Peyer's patch (tissue), 4 donors: ENCODE results near the gene VIM. TPM values are rescaled to one million over a fixed set of nuclear protein-coding genes. Genes with fewer than 3 reads are reported as not detected.
A peak's percentile ranks its signal among the peaks of the same experiment; 100 is the strongest.

Experiments
- DNase-seq, 3 donors: peaks; one replicate each; pipeline ENCODE4 v3.0.0-alpha.2; 2017 to 2019
- H3K27ac ChIP-seq, 4 donors: fragments of 200-600 bp; sonication (generic); one replicate each; pipeline ENCODE4 v1.5.1; 2016 to 2019
- H3K27me3 ChIP-seq, 2 donors: fragments of 200-600 bp; sonication (generic); one replicate each; pipeline ENCODE4 v1.5.1; 2019
- H3K36me3 ChIP-seq, 3 donors: fragments of 200-600 bp; sonication (generic); one replicate each; pipeline ENCODE4 v1.5.1; 2016 to 2019
- H3K4me1 ChIP-seq, 4 donors: fragments of 200-600 bp; sonication (generic); one replicate each; pipeline ENCODE4 v1.5.1; 2016 to 2019
- H3K4me3 ChIP-seq, 4 donors: fragments of 200-600 bp; sonication (generic); 1 replicate in 3 of 4; 2 replicates in 1 of 4; pipeline ENCODE4 v1.5.1; 2016 to 2019; ENCODE audit warnings: mild to moderate bottlenecking in 1 of 4
- H3K9me3 ChIP-seq, 4 donors: fragments of 200-600 bp; sonication (generic); one replicate each; pipeline ENCODE4 v1.5.1; 2016 to 2019; ENCODE audit warnings: mild to moderate bottlenecking in 1 of 4
- CTCF ChIP-seq, 6 experiments: fragments of 450-650 bp in 4 of 6; fragments of 200-600 bp in 2 of 6; sonication (generic) in 1 of 6; IDR thresholded peaks; one replicate each; pipeline ENCODE4 v1.5.1; 2017 to 2019; ENCODE audit warnings: antibody characterized with exemption in 6 of 6, mild to moderate bottlenecking in 3 of 6, moderate library complexity in 1 of 6
- POLR2A ChIP-seq, 2 donors: fragments of 450-650 bp; IDR thresholded peaks; one replicate each; pipeline ENCODE4 v1.5.1; 2017; ENCODE audit warnings: antibody characterized with exemption in 2 of 2, mild to moderate bottlenecking in 2 of 2, moderate library complexity in 2 of 2
- total RNA-seq, 4 donors: library from RNA; depleted of rRNA; stranded (reverse); fragments of >200 nt; gene quantifications; one replicate each; pipeline ENCODE4 v1.1.0, GENCODE V29; 2016

Gene VIM
- total RNA-seq = 100 to 1,000 TPM; 139 to 914 (median 434) TPM

DNA sequence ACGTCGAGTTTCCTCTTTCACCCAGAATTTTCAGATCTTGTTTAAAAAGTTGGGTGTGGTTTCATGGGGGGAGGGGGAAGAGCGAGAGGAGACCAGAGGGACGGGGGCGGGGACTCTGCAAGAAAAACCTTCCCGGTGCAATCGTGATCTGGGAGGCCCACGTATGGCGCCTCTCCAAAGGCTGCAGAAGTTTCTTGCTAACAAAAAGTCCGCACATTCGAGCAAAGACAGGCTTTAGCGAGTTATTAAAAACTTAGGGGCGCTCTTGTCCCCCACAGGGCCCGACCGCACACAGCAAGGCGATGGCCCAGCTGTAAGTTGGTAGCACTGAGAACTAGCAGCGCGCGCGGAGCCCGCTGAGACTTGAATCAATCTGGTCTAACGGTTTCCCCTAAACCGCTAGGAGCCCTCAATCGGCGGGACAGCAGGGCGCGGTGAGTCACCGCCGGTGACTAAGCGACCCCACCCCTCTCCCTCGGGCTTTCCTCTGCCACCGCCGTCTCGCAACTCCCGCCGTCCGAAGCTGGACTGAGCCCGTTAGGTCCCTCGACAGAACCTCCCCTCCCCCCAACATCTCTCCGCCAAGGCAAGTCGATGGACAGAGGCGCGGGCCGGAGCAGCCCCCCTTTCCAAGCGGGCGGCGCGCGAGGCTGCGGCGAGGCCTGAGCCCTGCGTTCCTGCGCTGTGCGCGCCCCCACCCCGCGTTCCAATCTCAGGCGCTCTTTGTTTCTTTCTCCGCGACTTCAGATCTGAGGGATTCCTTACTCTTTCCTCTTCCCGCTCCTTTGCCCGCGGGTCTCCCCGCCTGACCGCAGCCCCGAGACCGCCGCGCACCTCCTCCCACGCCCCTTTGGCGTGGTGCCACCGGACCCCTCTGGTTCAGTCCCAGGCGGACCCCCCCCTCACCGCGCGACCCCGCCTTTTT is at the start of gene VIM:
Gene VIM, plus strand, starts transcription at position 151 of the 925 bp plus-strand sequence. CDS start 1,182 bp downstream, outside the sequence.
- Histone ChIP-seq H3K9me3 (no peaks in the 10 kb centered on the region), H3K36me3 (peaks cover 0 to 10% (median 0%) of the 10 kb centered on the region in 3 donors), H3K4me1 (peaks cover 0 to 28% (median 12%) of the 10 kb centered on the region in 4 donors), H3K27ac (peak within 1 kb of the TSS; percentile 95 to 99 (median 98)), H3K27me3 (peaks cover 0 to 4% of the 10 kb centered on the region in 2 donors), H3K4me3 (peak within 1 kb of the TSS; percentile 59 to 97 (median 78))
- DNase-seq = peak; percentile 78 to 91 (median 86)
- TF ChIP-seq CTCF (IDR thresholded peaks at IDR 0.05) (no peak), POLR2A (IDR thresholded peaks at IDR 0.05) (peak in 1 of 2 donors; percentile 25)

- H3K4me1 ChIP-seq = peaks cover 0 to 5% (median 0%) of the 10 kb centered on the region in 4 donors
- no peak overlapping the region for H3K27ac ChIP-seq
Observed at GRCh38 chr10:17179002-17179401, 49.0 kb upstream of the VIM start.

DNA sequence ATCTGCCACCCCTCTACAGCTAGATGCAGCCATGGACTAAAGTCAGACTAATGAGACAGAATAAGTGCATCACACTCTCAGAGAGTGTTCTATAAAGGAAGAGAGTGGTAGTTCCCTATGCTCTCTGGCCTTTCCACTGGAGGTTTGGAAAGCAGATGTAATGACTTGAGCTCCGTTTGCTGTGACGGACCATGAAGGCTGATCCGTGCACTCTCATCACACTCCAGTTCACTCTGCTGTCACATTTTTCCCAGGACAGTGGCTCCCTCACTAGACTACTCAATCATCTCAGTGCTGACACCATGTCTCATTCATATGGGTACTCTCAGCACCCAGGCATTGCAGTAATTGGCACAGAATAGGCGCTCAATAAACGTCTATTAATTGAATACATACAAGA is 46.9 kb upstream of the VIM start:
- H3K36me3 ChIP-seq = no peaks in the 10 kb centered on the region
- H3K4me1 ChIP-seq = no peaks in the 10 kb centered on the region
- no peaks in the 10 kb centered on the region for H3K9me3 ChIP-seq
- no peaks in the 10 kb centered on the region for H3K27me3 ChIP-seq
- TF ChIP-seq CTCF (IDR thresholded peaks at IDR 0.05) (no peak), POLR2A (IDR thresholded peaks at IDR 0.05) (no peak)
- H3K27ac ChIP-seq = no peak overlapping the region
- no peak for DNase-seq
- H3K4me3 ChIP-seq = no peak overlapping the region

More at GRCh38 chr10:17179002-17179401, 49.0 kb upstream of the VIM start:
- no peak for TF ChIP-seq POLR2A (IDR thresholded peaks at IDR 0.05)
- Histone ChIP-seq H3K36me3 (no peaks in the 10 kb centered on the region), H3K4me3 (no peak overlapping the region), H3K27me3 (no peaks in the 10 kb centered on the region), H3K9me3 (no peaks in the 10 kb centered on the region)
- no peak for DNase-seq

GRCh38 chr10:17181751-17182150 is 46.3 kb upstream of the VIM start:
- no peak for DNase-seq

DNA sequence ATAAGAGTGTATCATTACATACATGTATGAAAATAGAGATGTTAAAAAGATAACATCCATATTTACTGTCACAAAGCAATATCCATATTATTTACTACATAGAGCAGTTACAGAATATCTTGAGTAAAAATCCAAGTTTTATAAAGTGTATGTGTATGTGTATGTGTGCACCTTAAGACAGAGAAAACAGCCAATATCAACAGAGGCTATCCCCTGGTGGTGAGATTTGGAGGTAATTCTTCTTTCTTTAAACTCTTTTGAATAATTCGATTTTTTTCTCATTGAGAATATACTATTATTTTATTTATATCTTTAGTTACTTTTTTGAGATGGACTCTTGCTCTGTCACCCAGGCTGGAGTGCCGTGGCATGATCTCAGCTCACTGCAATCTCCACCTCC is 44.9 kb upstream of the VIM start:
- H3K4me1 ChIP-seq = no peaks in the 10 kb centered on the region
- H3K4me3 ChIP-seq = no peak overlapping the region
- DNase-seq = no peak
- no peaks in the 10 kb centered on the region for H3K36me3 ChIP-seq
- H3K9me3 ChIP-seq = no peaks in the 10 kb centered on the region
- TF ChIP-seq POLR2A (IDR thresholded peaks at IDR 0.05) (no peak), CTCF (IDR thresholded peaks at IDR 0.05) (peak in 3 of 6 experiments; percentile 6 to 29 (median 13))
- H3K27ac ChIP-seq = no peak overlapping the region
- H3K27me3 ChIP-seq = no peaks in the 10 kb centered on the region

More at GRCh38 chr10:17181751-17182150, 46.3 kb upstream of the VIM start:
- Histone ChIP-seq H3K4me1 (no peaks in the 10 kb centered on the region), H3K9me3 (no peaks in the 10 kb centered on the region), H3K27ac (no peak overlapping the region), H3K27me3 (no peaks in the 10 kb centered on the region), H3K4me3 (no peak overlapping the region), H3K36me3 (no peaks in the 10 kb centered on the region)
- TF ChIP-seq POLR2A (IDR thresholded peaks at IDR 0.05) = no peak
- no peak for TF ChIP-seq CTCF (IDR thresholded peaks at IDR 0.05)

- H3K27ac ChIP-seq = no peak overlapping the region
- no peak for DNase-seq
- no peak overlapping the region for H3K4me3 ChIP-seq
- no peaks in the 10 kb centered on the region for H3K36me3 ChIP-seq
- H3K4me1 ChIP-seq = no peaks in the 10 kb centered on the region
- TF ChIP-seq CTCF (IDR thresholded peaks at IDR 0.05) (no peak), POLR2A (IDR thresholded peaks at IDR 0.05) (no peak)
- H3K27me3 ChIP-seq = no peaks in the 10 kb centered on the region
- no peaks in the 10 kb centered on the region for H3K9me3 ChIP-seq
Observed at GRCh38 chr10:17185873-17186272, 42.2 kb upstream of the VIM start.
